ENCODE measurements around the gene SDC3. TPM values are rescaled to one million over a fixed set of nuclear protein-coding genes. Genes with fewer than 3 reads are reported as not detected.

Gene SDC3
- total RNA-seq, 4 donors from 2014 or later, result 2.9 to 11.6 (median 5.1) TPM

GRCh38 chr1:30894508-30894973 lies 14.0 kb downstream of the SDC3 start:
- H3K27ac ChIP-seq, result peak overlapping the region in 1 of 4 donors; percentile 69

DNA sequence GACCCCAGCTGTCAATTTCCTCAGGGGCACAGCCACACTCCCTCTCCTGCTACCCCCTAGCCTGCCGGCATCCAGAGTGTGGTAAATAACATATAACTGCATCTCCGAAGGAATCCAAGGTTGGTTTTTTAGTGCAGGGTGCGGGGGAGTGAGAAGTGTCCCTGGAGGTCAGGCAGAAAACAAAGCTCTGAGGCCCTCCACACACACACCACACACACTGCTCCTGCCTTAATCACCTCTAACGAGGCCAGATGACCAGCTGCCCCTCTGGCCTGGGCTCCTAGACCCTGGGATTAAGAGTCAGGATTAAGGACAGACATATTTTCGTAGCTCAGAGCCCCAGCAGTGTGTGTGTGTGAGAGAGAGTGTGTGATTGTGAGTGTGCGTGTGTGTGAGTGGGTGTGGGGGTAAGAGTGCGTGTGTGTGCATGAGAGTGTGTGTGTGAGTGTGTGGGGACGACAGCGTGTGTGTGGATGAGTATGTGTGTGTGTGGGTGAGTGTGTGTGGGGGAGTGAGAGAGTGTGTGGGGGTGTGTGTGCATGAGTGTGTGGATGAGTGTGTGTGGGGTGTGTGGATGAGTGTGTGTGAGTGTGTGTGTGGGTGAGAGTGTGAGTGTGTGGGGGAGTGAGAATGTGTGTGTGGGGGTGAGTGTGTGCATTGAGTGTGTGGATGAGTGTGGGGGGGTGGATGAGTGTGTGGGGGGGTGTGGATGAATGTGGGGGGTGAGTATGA lies 14.6 kb downstream of the SDC3 start:
- Histone ChIP-seq H3K27me3 (no peaks in the 10 kb centered on the region), H3K36me3 (no peaks in the 10 kb centered on the region), H3K9me3 (no peaks in the 10 kb centered on the region), H3K4me3 (no peak overlapping the region), H3K4me1 (peaks cover under 1 to 43% (median 6%) of the 10 kb centered on the region in 3 donors), H3K27ac (peak overlapping the region in 2 of 4 donors; percentile 18 to 69)
- DNase-seq, result no peak
- TF ChIP-seq, protein P1, sequence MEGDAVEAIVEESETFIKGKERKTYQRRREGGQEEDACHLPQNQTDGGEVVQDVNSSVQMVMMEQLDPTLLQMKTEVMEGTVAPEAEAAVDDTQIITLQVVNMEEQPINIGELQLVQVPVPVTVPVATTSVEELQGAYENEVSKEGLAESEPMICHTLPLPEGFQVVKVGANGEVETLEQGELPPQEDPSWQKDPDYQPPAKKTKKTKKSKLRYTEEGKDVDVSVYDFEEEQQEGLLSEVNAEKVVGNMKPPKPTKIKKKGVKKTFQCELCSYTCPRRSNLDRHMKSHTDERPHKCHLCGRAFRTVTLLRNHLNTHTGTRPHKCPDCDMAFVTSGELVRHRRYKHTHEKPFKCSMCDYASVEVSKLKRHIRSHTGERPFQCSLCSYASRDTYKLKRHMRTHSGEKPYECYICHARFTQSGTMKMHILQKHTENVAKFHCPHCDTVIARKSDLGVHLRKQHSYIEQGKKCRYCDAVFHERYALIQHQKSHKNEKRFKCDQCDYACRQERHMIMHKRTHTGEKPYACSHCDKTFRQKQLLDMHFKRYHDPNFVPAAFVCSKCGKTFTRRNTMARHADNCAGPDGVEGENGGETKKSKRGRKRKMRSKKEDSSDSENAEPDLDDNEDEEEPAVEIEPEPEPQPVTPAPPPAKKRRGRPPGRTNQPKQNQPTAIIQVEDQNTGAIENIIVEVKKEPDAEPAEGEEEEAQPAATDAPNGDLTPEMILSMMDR (IDR thresholded peaks at IDR 0.05), result no peak
- TF ChIP-seq POLR2A (IDR thresholded peaks at IDR 0.05), result no peak
- WGBS, 2 donors, result 63 to 79% methylated on average over 7 of the region's 9 CpGs
- intact Hi-C loops (cut with DNase I), result no loop called here

More at GRCh38 chr1:30894508-30894973, 14.0 kb downstream of the SDC3 start:
- no peak for DNase-seq
- H3K27me3 ChIP-seq, result no peaks in the 10 kb centered on the region
- no peak overlapping the region for H3K4me3 ChIP-seq
- intact Hi-C loops (cut with DNase I), result no loop called here
- 61 to 73% methylated on average over 7 of the region's 7 CpGs for WGBS, 2 donors
- H3K9me3 ChIP-seq, result no peaks in the 10 kb centered on the region
- H3K36me3 ChIP-seq, result no peaks in the 10 kb centered on the region
- H3K4me1 ChIP-seq, result peaks cover 0 to 37% (median 5%) of the 10 kb centered on the region in 3 donors
- no peak for TF ChIP-seq POLR2A (IDR thresholded peaks at IDR 0.05)
- TF ChIP-seq, protein P1 (IDR thresholded peaks at IDR 0.05), result no peak

- H3K27me3 ChIP-seq, result no peaks in the 10 kb centered on the region
- H3K9me3 ChIP-seq, result no peaks in the 10 kb centered on the region
- peaks cover 4 to 55% (median 13%) of the 10 kb centered on the region in 3 donors for H3K4me1 ChIP-seq
- H3K27ac ChIP-seq, result peak overlapping the region in 3 of 4 donors; percentile 18 to 69 (median 45)
- no peak overlapping the region for H3K4me3 ChIP-seq
- no peak for TF ChIP-seq POLR2A (IDR thresholded peaks at IDR 0.05)
- no peaks in the 10 kb centered on the region for H3K36me3 ChIP-seq
- intact Hi-C loops (cut with DNase I), result no loop called here
- no peak for DNase-seq
- WGBS, 2 donors, result 67% methylated on average over 1 of the region's 6 CpGs; no CpG with 5 or more reads in 1 of the 2 donors
These were observed 15.9 kb downstream of the SDC3 start for GRCh38 chr1:30892671-30893073.

DNA sequence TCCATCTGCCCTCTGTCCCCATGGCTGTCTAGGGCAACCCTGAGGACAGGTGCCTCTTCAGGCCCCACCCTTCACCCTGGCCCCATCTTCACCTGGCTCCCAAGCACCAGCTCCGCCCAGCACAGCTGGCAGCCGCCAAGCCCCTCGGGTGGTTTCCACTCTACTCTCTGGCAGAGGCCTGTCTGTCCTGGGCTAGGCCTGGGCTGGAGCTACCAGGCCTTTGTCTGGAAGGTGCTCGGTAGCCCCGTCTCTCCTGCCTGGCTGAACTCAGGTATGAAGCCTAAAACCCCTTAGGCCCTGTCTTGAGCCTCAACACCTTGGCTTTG lies 17.4 kb downstream of the SDC3 start:
- WGBS, 2 donors, result 52% methylated on average over 3 of the region's 5 CpGs; no CpG with 5 or more reads in 1 of the 2 donors
- H3K27me3 ChIP-seq, result no peaks in the 10 kb centered on the region
- peaks cover 4 to 62% (median 13%) of the 10 kb centered on the region in 3 donors for H3K4me1 ChIP-seq
- H3K36me3 ChIP-seq, result no peaks in the 10 kb centered on the region
- TF ChIP-seq, protein P1 (IDR thresholded peaks at IDR 0.05), result no peak
- H3K4me3 ChIP-seq, result no peak overlapping the region
- no peaks in the 10 kb centered on the region for H3K9me3 ChIP-seq
- H3K27ac ChIP-seq, result peak overlapping the region in 3 of 4 donors; percentile 18 to 69 (median 31)
- DNase-seq, result no peak
- intact Hi-C loops (cut with DNase I), result no loop called here

DNA sequence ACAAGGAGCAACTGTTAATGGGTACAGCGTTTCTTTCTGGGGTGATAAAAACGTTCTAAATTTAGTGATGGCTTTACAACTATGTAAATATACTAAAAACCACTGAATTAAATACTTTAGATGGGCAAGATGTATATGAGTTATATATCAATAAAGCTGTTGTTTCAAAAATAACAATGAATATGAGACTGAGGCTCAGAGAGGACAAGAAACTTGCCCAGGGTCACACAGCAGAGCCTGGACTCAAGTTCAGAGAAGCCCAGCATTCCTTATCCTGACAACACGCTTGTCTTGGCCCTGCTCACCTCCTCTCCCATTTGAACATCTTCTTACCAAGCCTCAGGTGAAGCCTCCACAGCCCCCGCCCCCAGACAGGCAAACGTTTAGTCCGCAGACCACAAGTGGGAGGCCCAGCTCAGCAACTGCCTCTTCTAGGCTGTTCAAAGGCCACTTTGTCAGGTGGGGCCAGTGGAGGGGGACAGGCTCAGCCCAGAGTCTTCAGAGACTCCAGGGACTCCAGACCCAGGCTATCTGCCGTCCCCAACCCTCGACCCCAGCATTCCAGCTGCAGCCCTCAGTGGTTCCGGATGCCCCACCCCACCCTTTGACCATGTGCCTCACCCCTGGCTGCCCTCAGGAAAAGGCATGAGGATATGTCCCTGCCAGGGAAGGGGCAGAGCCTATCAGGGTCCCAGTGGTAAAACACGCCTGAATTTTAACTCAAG lies 17.9 kb downstream of the SDC3 start:
- peak overlapping the region in 3 of 4 donors; percentile 18 to 69 (median 31) for H3K27ac ChIP-seq
- TF ChIP-seq, protein P1 (IDR thresholded peaks at IDR 0.05), result no peak
- no peak for TF ChIP-seq POLR2A (IDR thresholded peaks at IDR 0.05)
- H3K27me3 ChIP-seq, result no peaks in the 10 kb centered on the region
- H3K9me3 ChIP-seq, result no peaks in the 10 kb centered on the region
- H3K4me1 ChIP-seq, result peaks cover 4 to 64% (median 13%) of the 10 kb centered on the region in 3 donors
- H3K36me3 ChIP-seq, result no peaks in the 10 kb centered on the region
- 68 to 80% methylated on average over 6 to 9 of the region's 10 CpGs for WGBS, 2 donors
- DNase-seq, result no peak
- H3K4me3 ChIP-seq, result no peak overlapping the region
- intact Hi-C loops (cut with DNase I), result no loop called here
